GM21381 (cell line): ENCODE data around the gene MUC12.
"Not testable (repeated sequence)": the region's sequence is repeated elsewhere in the genome, so short reads cannot be mapped to it uniquely, and the experiment has no call there.

ENCODE experiments used
- ATAC-seq: cut with Tn5 transposase; IDR thresholded peaks from one replicate; pipeline ENCODE4 v1.9.1; 2021; ENCODE audit warnings: mild to moderate bottlenecking, moderate library complexity; ENCODE audit not compliant: unreplicated experiment

The MUC12 gene

GRCh38 chr7:100985033-100985797 is 15.8 kb downstream of the MUC12 start:
- ATAC-seq: not testable (repeated sequence)

GRCh38 chr7:100991631-100992030 is 22.3 kb downstream of the MUC12 start:
- ATAC-seq: no peak

GRCh38 chr7:100992280-100992679 is 22.9 kb downstream of the MUC12 start:
- not testable (repeated sequence) for ATAC-seq

- not testable (repeated sequence) for ATAC-seq
These were observed 25.3 kb downstream of the MUC12 start for GRCh38 chr7:100994671-100995070.

- not testable (repeated sequence) for ATAC-seq
These were observed 29.2 kb downstream of the MUC12 start for GRCh38 chr7:100998530-100998929.

- not testable (repeated sequence) for ATAC-seq
These were observed 30.0 kb downstream of the MUC12 start for GRCh38 chr7:100999334-100999733.

GRCh38 chr7:101000025-101000424 is 30.7 kb downstream of the MUC12 start:
- ATAC-seq: not testable (repeated sequence)

GRCh38 chr7:101002333-101002732 is 33.0 kb downstream of the MUC12 start:
- not testable (repeated sequence) for ATAC-seq

- ATAC-seq: not testable (repeated sequence)
These were observed 38.0 kb downstream of the MUC12 start for GRCh38 chr7:101007361-101007760.

GRCh38 chr7:101009629-101010028 is 40.3 kb downstream of the MUC12 start:
- ATAC-seq: no peak

- ATAC-seq: no peak
These were observed 43.6 kb downstream of the MUC12 start for GRCh38 chr7:101012931-101013330.

- no peak for ATAC-seq
These were observed 46.3 kb downstream of the MUC12 start for GRCh38 chr7:101015626-101016025.

GRCh38 chr7:101017064-101017777 is 47.9 kb downstream of the MUC12 start:
- ATAC-seq: peak; percentile 64

- ATAC-seq: no peak
These were observed 49.2 kb downstream of the MUC12 start for GRCh38 chr7:101018271-101019167.

GRCh38 chr7:101020444-101020843 is 51.1 kb downstream of the MUC12 start:
- ATAC-seq: no peak

GRCh38 chr7:101021703-101022102 is 52.3 kb downstream of the MUC12 start:
- ATAC-seq: no peak

- no peak for ATAC-seq
These were observed 54.5 kb downstream of the MUC12 start for GRCh38 chr7:101023839-101024238.

GRCh38 chr7:101031082-101031481 is 61.7 kb downstream of the MUC12 start:
- no peak for ATAC-seq

- no peak for ATAC-seq
These were observed 66.6 kb downstream of the MUC12 start for GRCh38 chr7:101035941-101036340.

GRCh38 chr7:101041283-101041682 is 71.9 kb downstream of the MUC12 start:
- ATAC-seq: not testable (repeated sequence)

- ATAC-seq: no peak
These were observed 89.0 kb downstream of the MUC12 start for GRCh38 chr7:101058355-101058754.
